Heart left ventricle (tissue), 16 donors: ENCODE measurements around the gene PLEKHA7. TPM values are rescaled to one million over a fixed set of nuclear protein-coding genes. Genes with fewer than 3 reads are reported as not detected.
A peak's percentile ranks its signal among the peaks of the same experiment; 100 is the strongest.

ENCODE experiments used
- ATAC-seq, 4 donors: fragments of 200-7000 bp; cut with Tn5 transposase; one replicate each; pipeline ENCODE4 v1.9.1; 2020 to 2022; ENCODE audit warnings: moderate library complexity in 4 of 4, mild to moderate bottlenecking in 3 of 4, moderate number of reproducible peaks in 1 of 4
- DNase-seq, 5 donors: peaks; one replicate each; pipeline ENCODE4 v3.0.0-alpha.2; 2020
- H3K27ac ChIP-seq, 12 donors: fragments of 200-600 bp; sonication (generic) in 4 of 12; one replicate each; pipeline versions ENCODE4 v1.5.0 to v1.8.0; 2016 to 2022; ENCODE audit warnings: mild to moderate bottlenecking in 2 of 12
- H3K27me3 ChIP-seq, 9 donors: fragments of 200-600 bp; sonication (generic) in 2 of 9; one replicate each; pipeline versions ENCODE4 v1.5.1 to v1.8.0; 2016 to 2022; ENCODE audit warnings: mild to moderate bottlenecking in 3 of 9
- H3K36me3 ChIP-seq, 9 donors: fragments of 200-600 bp; sonication (generic) in 2 of 9; one replicate each; pipeline versions ENCODE4 v1.5.0 to v1.8.0; 2018 to 2022; ENCODE audit warnings: mild to moderate bottlenecking in 2 of 9
- H3K4me1 ChIP-seq, 12 donors: fragments of 200-600 bp; sonication (generic) in 4 of 12; one replicate each; pipeline versions ENCODE4 v1.5.0 to v1.8.0; 2016 to 2022; ENCODE audit warnings: mild to moderate bottlenecking in 3 of 12
- H3K4me3 ChIP-seq, 12 donors: fragments of 200-600 bp; sonication (generic) in 4 of 12; one replicate each; pipeline versions ENCODE4 v1.5.0 to v1.8.0; 2017 to 2022; ENCODE audit warnings: mild to moderate bottlenecking in 9 of 12, moderate library complexity in 4 of 12
- H3K9me3 ChIP-seq, 12 donors: fragments of 200-600 bp; sonication (generic) in 4 of 12; one replicate each; pipeline versions ENCODE4 v1.5.0 to v1.8.0; 2016 to 2022; ENCODE audit warnings: mild to moderate bottlenecking in 1 of 12
- POLR2A ChIP-seq, 2 donors: fragments of 450-650 bp; IDR thresholded peaks; one replicate each; pipeline ENCODE4 v1.6.1; 2017; ENCODE audit warnings: antibody characterized with exemption in 2 of 2, mild to moderate bottlenecking in 2 of 2, moderate library complexity in 2 of 2
- WGBS, 4 donors: extraction: QIAGEN DNeasy Blood & Tissue Kit in 2 of 4; methylation state at CpG; one replicate each; pipeline versions ENCODE4 v1.1.5 to v1.1.7; 2013 to 2018; 5-methylcytosine and 5-hydroxymethylcytosine counted together
- intact Hi-C, 10 donors: fragments of 100-400 bp; cut with DNase I; formaldehyde crosslinking; loops; one replicate each; pipeline versions ENCODE4 v1.11.1 to v1.14.2; 2022
- polyA plus RNA-seq, 2 donors: library from polyadenylated mRNA; stranded (reverse); fragments of 200-250 nt; gene quantifications; one replicate each; pipeline ENCODE4 v1.2.3, GENCODE V29; 2013
- total RNA-seq, 9 donors: library from RNA; depleted of rRNA in 2 of 9; stranded (reverse); fragments of >200 nt in 2 of 9; fragmentation: NEBNext Ultra II Directional in 3 of 9; extraction: Animal tissue kit (Norgen Biotek cat#: 25700) in 3 of 9; gene quantifications; one replicate each; pipeline versions ENCODE4 v1.1.0 to v1.2.4, GENCODE V29; 2016 to 2023
- TF ChIP-seq, protein P1 (sequence below), 12 donors: fragments of 200-600 bp; sonication (generic) in 4 of 12; IDR thresholded peaks; one replicate each; pipeline versions ENCODE4 v1.5.0 to v1.8.0; 2018 to 2022; ENCODE audit warnings: antibody characterized with exemption in 12 of 12, mild to moderate bottlenecking in 5 of 12
- donor health status: ischemic (EF 13 %, LVEDD 7.1; RV severe dilation, severe dysfunction).
- donor health status: healthy with polysubstance abuse.
- donor health status: DM: no; HTN: yes; CAD: no.
- donor health status: DM: no; HTN: no; CAD: no.
- donor health status: ischemic (EF 25% LVEDD 6.9; RV normal size, moderate dysfunction).
- donor health status: ischemic (EF 25% LVEDD 5.7; RV mildly dilated, moderate dysfunction).
- donor health status: healthy.
- donor health status: DM: yes; HTN: yes; CAD: no.
- donor health status: ischemic (EF 35%, LVEDD 5.7; RV mildly dilated, moderate dysfunction).
- donor health status: nonischemic (EF 11% LVEDD 7.7; RV severe dilation, severe dysfunction).
- donor health status: DM: yes; HTN: yes; CAD: no.
- donor health status: PGD.
- donor health status: ischemic (EF 29% LVEDD 5.4; RV normal size, mild dysfunction).
- donor health status: nonischemic (EF 23%, LVEDD 6.1; RV moderate dilation, normal function).

Gene PLEKHA7
- total and polyA plus RNA-seq, 11 donors: 13.1 to 57.5 (median 23.5) TPM

GRCh38 chr11:16898274-16898985 is 115.8 kb downstream of the PLEKHA7 start:
- ATAC-seq: no peak
- no peak overlapping the region for H3K4me3 ChIP-seq
- TF ChIP-seq, protein P1, sequence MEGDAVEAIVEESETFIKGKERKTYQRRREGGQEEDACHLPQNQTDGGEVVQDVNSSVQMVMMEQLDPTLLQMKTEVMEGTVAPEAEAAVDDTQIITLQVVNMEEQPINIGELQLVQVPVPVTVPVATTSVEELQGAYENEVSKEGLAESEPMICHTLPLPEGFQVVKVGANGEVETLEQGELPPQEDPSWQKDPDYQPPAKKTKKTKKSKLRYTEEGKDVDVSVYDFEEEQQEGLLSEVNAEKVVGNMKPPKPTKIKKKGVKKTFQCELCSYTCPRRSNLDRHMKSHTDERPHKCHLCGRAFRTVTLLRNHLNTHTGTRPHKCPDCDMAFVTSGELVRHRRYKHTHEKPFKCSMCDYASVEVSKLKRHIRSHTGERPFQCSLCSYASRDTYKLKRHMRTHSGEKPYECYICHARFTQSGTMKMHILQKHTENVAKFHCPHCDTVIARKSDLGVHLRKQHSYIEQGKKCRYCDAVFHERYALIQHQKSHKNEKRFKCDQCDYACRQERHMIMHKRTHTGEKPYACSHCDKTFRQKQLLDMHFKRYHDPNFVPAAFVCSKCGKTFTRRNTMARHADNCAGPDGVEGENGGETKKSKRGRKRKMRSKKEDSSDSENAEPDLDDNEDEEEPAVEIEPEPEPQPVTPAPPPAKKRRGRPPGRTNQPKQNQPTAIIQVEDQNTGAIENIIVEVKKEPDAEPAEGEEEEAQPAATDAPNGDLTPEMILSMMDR (IDR thresholded peaks at IDR 0.05): no peak
- no peak for TF ChIP-seq POLR2A (IDR thresholded peaks at IDR 0.05)
- H3K4me1 ChIP-seq: peaks cover 0 to 44% (median 29%) of the 10 kb centered on the region in 12 donors
- H3K9me3 ChIP-seq: no peaks in the 10 kb centered on the region
- no peaks in the 10 kb centered on the region for H3K27me3 ChIP-seq
- H3K36me3 ChIP-seq: no peaks in the 10 kb centered on the region
- intact Hi-C loops: loop anchor here in 1 of 10 donors (10.0 kb wide), 1 partner anchor 114 kb away; no protein-coding TSS in a partner anchor
- no peak for DNase-seq
- peak overlapping the region in 4 of 12 donors; percentile 2 to 30 (median 12) for H3K27ac ChIP-seq
- WGBS, 4 donors: 48 to 76% (median 56%) methylated on average over 1 of the region's 1 CpG

GRCh38 chr11:16897470-16898061 is 116.6 kb downstream of the PLEKHA7 start:
- peaks cover 0 to 43% (median 21%) of the 10 kb centered on the region in 12 donors for H3K4me1 ChIP-seq
- 38 to 50% (median 41%) methylated on average over 7 of the region's 7 CpGs for WGBS, 4 donors
- intact Hi-C loops: loop anchor here in 1 of 10 donors (10.0 kb wide), 1 partner anchor 113 kb away; no protein-coding TSS in a partner anchor

GRCh38 chr11:16896729-16897469 is 117.3 kb downstream of the PLEKHA7 start:
- Histone ChIP-seq H3K27ac (peak overlapping the region in 4 of 12 donors; percentile 4 to 39 (median 22)), H3K36me3 (no peaks in the 10 kb centered on the region), H3K27me3 (no peaks in the 10 kb centered on the region), H3K9me3 (no peaks in the 10 kb centered on the region), H3K4me3 (no peak overlapping the region), H3K4me1 (peaks cover 0 to 43% (median 21%) of the 10 kb centered on the region in 12 donors)
- WGBS, 4 donors: 62 to 72% (median 71%) methylated on average over 7 of the region's 7 CpGs
- intact Hi-C loops: loop anchor here in 1 of 10 donors (10.0 kb wide), 1 partner anchor 112 kb away; no protein-coding TSS in a partner anchor
- ATAC-seq (peak; percentile 46 to 73 (median 61)), DNase-seq (no peak)
- TF ChIP-seq POLR2A (IDR thresholded peaks at IDR 0.05): no peak
- TF ChIP-seq, protein P1 (IDR thresholded peaks at IDR 0.05): no peak

More at GRCh38 chr11:16897470-16898061, 116.6 kb downstream of the PLEKHA7 start:
- Histone ChIP-seq H3K36me3 (no peaks in the 10 kb centered on the region), H3K27me3 (no peaks in the 10 kb centered on the region), H3K27ac (peak overlapping the region in 2 of 12 donors; percentile 14 to 30), H3K9me3 (no peaks in the 10 kb centered on the region), H3K4me3 (no peak overlapping the region)
- no peak for DNase-seq
- TF ChIP-seq, protein P1 (IDR thresholded peaks at IDR 0.05): no peak
- no peak for TF ChIP-seq POLR2A (IDR thresholded peaks at IDR 0.05)
- ATAC-seq: peak in 3 of 4 donors; percentile 25 to 54 (median 35)
